Stimulated activated CD4-positive, alpha-beta T cell treated with anti-CD3 and anti-CD28 coated beads, Interleukin-4, amount 100 ng/mL, for 4 hours (primary cell): Measurements from ENCODE around the gene SLC25A36.
"Not testable (repeated sequence)": the region's sequence is repeated elsewhere in the genome, so short reads cannot be mapped to it uniquely, and the experiment has no call there.

ENCODE experiments used
- DNase-seq, 2 experiments: peaks; one replicate each; pipeline ENCODE4 v3.0.0-alpha.2; 2020

Gene SLC25A36

DNA sequence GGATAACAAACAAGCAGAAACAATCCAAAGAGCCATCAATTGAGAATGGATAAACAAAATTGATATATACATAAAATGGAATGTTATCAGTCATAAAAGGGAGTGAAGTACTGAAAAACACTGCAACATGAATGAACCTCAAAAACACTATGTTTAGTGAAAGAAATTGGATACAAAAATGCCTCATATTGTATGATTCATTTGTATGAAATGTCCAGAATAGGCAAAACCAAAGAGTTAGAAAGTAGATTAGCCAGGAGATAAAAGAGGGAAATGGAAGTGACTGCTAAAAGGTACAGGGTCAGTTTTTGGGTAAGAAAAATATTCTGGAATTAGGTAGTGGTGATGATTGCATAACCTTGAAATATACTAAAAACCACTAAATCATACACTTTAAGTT, 9.8 kb upstream of the SLC25A36 start:
- DNase-seq = no peak

DNA sequence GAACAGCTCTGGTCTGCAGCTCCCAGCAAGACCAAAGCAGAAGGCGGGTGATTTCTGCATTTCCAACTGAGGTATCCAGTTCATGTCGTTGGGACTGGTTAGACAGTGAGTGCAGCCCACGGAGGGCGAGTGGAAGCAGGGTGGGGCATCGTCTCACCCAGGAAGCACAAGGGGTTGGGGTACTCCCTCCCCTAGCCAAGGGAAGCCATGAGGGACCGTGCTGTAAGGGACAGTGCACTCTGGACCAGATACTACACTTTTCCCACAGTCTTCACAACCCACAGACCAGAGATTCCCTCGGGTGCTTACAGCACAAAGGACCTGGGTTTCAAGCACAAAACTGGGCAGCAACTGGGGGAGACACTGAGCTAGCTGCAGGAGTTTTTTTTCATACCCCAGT, 8.5 kb upstream of the SLC25A36 start:
- no peak for DNase-seq

DNA sequence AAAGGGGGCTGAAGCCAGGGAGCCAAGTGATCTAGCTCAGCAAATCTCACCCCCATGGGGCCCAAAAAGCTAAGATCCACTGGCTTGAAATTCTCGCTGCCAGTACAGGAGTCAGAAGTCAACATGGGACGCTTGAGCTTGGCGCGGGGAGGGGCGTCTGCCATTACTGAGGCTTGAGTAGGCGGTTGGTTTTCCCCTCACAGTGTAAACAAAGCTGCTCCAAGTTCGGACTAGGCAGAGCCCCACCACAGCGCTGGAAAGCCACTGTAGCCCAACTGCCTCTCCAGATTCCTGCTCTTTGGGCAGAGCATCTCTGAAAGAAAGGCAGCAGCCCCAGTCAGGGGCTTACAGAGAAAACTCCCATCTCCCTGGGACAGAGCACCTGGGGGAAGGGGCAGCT, 8.1 kb upstream of the SLC25A36 start:
- no peak for DNase-seq

DNA sequence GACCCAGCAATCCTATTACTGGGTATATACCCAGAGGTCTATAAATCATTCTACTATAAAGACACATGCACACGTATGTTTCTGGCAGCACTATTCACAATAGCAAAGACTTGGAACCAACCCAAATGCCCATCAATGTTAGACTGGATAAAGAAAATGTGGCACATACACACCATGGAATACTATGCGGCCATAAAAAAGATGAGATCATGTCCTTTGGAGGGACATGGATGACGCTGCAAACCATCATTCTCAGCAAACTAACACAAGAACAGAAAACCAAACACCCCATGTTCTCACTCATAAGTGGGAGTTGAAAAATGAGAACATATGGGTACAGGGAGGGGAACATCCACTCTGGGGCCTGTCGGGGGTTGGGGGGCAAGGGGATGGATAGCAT, 2.3 kb upstream of the SLC25A36 start:
- not testable (repeated sequence) for DNase-seq

DNA sequence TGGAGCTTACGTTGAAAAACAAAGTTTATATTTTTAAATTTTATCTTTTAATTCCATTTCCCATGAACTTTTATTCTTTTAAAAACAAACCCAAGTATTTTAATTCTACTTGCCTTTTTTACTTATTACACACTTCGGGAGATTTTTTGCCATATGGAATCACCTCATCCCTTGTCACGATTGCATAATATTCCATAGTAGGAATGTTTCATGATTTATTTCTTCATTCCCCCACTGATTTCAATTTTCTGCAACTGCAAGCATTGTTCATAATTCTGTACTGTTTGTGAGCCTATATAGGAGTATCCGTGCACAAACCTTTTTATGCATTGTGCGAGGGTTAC, 574 bp upstream of the SLC25A36 start:
- DNase-seq = no peak

DNA sequence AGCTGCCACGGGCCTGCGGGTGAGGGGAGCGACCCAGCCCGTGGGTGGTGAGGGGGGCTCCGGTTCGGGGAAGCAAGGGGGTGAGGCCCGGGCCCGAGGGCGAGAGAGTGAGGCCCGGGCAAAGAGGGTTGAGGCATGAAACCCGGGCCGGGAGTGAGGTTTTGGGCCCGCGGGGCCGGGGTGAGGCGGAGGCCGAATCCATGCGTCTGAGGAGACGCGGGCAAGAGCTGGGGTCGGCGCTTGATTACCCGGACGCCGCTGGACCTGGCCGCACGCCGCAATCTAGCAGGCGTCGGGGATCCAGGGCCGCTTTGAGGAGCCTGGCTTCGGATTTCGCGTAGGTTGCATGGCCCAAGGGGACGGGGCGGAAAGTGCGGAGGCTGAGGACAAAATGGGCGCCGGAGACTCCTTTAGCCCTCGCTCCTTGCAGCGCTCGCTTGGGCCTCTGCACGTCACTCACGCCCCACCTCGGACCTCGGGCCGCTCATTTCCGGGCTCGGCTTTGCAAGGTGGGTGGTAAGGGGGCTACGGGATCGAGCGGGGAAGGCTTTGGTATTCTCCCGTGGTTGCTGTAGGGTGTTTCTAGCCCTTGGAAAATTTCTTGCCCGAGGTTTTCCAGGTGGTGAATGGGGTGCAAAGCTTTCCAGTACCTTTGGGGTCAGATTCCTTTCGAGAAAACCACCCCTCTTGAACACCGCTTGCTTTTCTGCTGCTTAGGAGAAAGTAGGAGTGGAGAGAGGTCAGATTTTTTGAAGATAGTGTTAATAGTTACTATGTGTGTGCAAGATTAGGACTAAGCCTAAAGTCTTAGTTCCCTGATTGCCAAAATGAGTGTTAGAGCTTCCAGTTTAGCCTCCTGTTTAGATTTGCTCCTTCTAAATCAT, 827 bp downstream of the SLC25A36 start:
- peak in 1 of 2 experiments; percentile 12 for DNase-seq

DNA sequence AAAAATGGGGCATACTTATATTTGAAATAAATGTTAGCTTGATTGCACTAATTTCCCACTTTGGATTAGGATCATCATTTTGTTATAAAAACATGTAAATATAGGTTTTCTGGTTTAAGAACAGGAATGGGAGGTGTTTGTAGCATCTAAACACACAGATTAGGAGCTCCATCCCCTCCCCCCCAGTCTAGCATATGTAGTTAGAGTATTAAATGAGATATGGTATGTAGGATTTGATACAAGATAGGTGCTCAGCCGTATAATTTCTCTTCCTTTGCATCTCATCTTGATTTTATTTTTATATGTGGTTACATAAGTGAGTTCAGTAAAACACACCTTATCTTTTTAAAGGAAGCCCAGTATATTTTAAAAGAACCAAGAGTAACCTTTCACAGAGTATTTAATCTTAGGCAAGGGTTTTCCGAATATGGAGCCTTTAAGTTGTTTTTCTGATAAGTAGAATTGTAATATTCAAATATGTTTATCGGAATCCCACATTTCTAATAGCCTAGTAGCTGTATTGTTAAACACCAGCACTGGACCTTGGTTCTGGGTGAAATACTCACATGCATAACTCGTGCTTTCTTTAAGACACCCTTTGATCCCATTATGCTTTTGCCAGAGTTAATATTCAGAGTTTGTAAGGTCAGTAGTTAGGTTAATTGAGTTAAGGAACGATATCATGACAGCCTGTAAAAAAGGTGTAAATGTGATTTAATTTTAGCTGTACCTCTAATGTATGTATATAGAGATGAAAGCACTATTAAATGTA, 2.3 kb downstream of the SLC25A36 start:
- DNase-seq = no peak

DNA sequence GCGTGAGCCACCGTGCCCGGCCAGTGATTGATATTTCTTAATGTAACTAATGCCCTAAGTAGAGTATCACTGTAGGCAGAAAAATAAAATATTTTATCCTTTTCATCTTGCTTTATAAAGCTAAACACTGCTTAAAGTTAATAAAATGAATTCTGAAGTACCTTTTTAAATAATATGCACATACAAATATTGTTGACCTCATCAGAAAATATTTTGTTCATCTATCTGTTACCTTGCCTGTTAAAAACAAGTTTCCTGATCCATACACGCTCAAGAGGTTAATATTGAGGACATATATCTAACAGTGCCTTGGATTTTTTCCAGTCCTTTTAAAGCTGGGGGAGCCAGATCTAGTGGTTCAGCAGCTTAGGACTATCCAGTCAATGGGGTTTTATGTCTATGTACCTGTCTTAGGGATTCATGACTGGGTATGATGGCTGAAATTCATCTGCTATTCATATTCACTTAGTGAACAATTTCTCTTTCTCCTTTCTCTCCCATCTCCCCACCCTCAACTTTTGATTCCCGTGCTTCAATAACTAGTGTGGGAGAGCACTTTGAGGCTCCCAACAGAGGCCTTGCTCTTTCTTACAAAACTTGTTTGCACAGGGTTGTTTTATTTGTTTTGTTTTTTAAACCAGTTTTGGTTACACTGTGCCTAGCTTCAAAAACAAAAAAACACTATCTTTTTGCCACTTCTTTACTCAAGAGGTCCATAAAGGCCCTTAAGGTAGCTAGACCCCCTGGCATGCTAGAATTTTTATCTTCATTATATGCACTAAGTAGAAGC, 7.0 kb downstream of the SLC25A36 start:
- DNase-seq = no peak

DNA sequence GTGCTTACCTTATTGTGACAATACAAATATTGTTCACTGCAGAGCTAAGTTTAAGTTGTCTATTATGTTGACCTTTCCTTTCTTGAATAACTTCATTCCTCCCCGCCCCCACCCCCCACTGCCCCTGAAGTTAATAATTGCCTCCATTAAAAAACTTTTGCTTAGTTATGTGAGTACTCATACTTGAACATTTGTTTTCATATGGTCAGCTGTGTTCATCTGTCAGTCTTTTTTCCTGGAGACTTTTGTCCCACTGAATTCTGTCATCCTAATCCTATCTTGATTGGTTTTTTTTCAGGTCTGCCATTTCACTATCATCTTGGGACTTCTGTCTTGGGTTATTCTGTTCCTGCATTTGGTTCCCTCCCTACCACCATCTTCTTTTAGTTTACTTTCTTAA, 8.5 kb downstream of the SLC25A36 start:
- DNase-seq = no peak

DNA sequence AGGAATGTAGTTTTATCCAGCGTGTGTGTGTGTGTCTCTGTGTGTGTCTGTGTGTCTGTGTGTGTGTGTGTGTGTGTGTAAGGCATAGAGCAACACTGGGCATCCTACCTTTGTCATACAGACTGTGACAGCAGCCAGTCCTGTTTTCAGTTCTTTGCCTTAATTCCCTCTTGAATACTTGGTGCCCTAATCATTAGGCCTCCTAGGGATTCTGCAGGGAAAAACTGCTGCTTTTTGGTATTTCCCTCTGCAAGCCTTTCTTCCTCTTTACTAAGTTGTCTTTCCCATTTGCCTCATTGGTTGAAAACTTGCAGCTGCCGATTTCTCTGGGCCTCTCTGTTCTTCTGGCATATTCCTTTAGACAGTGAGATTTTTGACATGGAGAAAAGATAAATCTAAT, 9.2 kb downstream of the SLC25A36 start:
- DNase-seq = no peak

DNA sequence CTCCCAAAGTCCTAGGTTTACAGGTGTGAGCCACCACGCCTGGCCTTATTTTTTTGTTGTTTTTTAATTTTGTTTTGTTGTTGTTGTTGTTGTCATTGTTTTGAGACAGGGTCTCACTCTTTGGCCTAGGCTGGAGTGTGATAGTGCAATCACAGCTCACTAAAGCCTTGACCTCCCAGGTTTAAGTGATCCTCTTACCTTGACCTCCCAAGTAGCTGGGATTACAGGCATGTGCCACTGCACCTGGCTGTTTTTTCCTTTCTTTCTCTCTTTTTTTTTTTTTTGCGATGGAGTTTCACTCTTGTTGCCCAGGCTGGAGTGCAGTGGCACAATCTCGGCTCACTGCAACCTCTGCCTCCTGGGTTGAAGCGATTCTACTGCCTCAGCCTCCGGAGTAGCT, 10.1 kb downstream of the SLC25A36 start:
- DNase-seq = not testable (repeated sequence)

DNA sequence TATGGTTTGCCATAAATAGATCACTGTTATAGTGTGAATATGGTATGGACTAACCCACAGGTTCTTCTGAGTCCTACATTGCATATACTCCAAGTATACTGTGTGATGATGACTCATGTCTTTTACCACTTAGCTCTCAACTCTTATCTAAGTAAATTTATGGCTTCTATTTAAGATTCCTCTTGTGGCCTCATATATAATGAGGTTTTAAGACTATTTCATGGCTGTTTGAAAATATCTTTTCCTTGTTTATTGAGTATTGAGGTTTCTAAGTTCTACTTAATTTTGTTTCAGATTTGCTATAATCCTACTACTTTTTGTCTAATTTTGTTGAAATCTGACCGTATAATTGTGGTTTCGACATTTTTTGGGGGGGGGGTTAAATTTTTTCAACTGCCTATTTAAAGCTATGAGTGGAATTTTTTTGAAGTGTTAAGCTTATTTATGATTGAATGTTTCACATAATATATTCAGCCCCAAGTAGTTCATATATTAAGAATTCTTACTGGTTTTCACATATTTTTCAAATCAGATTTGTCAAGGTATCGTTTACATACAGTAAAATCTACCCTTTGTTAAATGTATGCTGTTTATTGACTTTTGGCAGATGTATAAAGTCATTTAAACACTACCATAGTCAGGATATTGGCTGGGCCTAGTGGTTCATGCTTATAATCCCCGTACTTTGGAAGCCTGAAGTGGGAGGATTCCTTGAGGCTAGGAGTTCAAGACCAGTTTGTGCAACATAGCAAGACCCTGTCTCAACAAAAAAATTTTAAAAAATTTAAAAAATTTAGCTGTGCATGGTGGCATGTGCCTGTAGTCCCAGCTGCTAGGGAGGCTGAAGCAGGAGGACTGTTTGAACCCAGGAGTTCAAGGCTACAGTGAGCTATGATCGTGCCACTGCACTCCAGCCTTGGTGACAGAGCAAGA, 11.7 kb downstream of the SLC25A36 start:
- DNase-seq = no peak

DNA sequence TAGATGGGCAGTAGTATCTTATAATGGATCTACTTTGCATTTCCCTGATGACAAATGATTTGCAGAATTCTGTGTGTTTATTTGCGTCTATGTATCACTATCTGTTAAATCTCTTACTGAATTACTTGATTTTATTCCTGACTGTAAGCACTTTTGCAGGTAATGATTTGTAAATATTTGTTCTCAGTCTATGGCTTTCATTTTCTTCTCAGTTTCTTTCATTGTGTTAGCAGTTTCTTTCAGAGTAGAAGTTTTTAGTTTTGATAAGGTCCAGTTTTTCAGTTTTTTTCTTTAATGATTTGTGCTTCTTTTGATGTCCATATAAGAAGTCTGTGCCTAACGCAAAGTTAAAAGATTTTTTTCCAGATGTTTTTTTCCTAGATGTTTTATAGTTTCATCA, 12.9 kb downstream of the SLC25A36 start:
- no peak for DNase-seq

DNA sequence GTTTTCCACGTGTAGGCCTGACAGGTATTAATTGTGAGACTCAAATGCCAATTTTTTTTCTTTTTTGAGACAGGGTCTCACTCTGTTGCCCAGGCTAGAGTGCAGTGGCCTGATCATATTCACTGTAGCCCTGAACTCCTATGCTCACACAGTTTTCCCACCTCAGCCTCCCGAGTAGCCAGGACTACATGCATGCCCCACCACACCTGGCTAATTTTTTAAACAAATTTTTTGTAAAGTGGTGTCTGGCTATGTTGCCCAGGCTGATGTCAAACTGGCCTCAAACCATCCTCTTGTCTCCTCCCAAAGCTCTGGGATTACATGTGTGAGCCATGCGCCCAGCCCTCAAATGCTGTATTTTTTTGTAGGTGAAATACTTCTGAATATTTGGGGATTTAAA, 14.0 kb downstream of the SLC25A36 start:
- DNase-seq = no peak

DNA sequence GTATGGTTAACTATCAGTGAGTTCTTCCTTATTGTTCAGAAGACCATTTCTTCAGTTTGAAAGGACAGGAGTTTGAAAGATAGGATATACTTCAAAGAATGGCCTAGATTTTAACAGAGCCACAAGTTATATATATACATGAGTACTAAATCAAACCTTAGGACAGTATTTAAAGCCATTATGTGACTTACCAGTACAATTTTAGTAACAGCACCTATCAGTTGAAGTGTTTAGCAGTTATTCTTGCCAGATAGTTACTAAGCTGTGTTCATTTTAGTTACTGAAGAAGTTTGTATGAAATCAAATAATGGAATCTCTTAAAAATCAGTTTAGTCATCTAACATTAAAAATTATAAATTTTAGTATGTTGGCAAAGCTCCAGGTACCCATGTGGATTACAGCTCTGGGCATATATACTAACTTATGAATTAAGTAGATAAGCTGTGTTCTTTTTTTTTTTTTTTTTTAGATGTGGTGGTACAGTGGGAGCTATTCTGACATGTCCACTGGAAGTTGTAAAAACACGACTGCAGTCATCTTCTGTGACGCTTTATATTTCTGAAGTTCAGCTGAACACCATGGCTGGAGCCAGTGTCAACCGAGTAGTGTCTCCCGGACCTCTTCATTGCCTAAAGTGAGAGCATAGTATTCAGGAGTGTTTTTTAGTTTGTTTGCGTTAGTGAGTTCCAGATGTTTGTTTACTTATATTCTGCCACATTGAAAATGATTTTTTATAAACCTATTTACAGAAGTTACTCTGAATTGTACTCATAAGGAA, 14.6 kb downstream of the SLC25A36 start:
- no peak for DNase-seq

DNA sequence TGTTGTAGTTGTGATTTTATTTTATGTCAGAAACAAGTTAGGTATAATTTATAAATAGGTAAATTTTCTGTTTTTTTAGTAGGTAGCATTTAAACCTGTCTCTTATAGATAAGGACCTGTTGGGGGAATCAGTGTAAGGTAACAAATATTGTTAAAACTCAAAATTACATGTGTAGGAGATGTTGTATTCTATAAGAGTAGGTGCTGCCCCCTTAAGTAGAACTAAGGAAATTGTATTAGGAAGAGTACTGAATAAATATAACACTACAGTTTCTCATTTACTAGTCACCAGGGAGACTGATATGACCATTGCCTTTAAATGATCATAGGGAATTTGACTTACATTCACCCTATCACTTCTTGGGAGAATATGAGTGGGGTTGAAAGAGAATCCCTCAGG, 31.2 kb downstream of the SLC25A36 start:
- no peak for DNase-seq

DNA sequence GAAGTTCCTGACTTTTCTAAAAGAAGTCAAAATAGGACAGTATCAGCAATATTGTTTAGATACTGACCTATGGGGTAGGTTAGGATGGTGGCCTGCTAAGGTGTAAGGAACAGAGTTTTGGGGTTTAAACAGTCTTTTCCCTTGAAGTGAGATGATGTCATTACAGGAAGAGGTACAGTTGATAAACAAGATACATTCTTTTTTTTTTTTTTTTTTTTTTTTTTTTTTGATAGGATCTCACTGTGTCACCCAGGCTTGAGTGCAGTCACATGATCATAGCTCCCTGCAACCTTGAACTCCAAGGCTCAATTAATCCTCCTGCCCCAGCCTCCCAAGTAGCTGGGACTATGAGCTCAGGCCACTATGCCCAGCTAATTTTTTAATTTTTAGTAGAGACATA, 33.3 kb downstream of the SLC25A36 start:
- no peak for DNase-seq

DNA sequence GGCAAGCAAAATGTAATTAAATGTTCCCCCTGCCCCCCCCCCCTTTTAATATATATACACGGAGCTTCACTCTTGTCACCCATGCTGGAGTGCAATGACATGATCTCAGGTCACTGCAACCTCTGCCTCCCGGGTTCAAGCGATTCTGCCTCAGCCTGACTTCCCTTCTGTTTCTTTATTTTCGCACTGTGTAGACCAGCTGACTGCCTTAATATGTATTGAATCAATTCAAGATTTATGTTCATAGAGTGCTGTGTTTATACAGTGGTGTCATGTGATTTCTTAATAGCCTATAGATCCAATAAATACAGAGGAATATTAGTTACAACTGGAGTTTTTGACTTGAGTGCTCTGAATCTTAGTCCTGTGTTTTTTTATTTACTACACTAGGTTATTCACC, 39.0 kb downstream of the SLC25A36 start:
- no peak for DNase-seq

DNA sequence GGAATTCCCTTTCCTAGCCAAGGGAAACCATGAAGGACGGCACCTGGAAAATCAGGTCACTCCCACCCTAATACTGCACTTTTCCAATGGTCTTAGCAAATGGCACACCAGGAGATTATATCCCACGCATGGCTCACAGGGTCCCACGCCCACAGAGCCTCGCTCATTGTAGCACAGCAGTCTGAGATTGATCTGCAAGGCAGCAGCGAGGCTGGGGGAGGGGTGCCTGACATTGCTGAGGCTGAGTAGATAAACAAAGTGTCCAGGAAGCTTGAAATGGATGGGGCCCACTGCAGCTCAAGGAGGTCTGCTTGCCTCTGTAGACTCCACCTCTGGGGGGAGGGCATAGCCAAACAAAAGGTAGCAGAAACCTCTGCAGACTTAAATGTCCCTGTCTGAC, 46.2 kb downstream of the SLC25A36 start:
- not testable (repeated sequence) for DNase-seq

DNA sequence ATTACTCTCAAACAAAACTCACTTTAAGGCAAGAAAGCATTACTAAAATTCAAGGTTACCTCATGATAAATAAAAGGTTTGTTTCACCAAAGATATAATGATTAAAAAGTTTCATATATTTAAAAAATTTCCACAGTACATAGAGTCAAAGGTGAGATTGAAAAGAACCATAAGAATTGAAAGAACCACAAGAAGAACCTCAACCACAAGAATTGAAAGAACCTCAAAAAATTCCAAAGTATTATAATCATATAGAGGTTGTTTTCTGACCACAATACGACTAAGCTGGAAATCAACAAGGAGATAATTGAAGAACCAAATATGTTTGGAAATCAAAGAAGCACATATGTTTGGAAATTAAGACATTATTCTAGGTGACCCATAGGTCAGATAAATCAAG, 52.7 kb downstream of the SLC25A36 start:
- no peak for DNase-seq

DNA sequence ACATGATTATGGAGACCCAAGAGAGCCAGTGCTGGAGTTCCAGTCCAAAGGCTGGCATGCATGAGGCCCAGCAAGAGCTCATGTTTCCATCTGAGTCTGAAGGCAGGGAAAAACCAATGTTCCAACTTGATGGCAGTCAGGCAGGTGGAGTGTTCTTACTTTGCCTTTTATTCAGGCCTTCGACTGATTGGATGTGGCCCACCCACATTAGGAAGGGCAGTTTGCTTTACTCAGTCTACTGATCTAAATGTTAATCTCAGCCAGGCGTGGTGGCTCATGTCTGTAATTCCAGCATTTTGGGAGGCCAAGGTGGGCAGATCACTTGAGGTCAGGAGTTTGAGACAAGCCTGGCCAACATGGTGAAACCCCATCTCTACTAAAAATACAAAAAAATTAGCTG, 53.2 kb downstream of the SLC25A36 start:
- DNase-seq = not testable (repeated sequence)

DNA sequence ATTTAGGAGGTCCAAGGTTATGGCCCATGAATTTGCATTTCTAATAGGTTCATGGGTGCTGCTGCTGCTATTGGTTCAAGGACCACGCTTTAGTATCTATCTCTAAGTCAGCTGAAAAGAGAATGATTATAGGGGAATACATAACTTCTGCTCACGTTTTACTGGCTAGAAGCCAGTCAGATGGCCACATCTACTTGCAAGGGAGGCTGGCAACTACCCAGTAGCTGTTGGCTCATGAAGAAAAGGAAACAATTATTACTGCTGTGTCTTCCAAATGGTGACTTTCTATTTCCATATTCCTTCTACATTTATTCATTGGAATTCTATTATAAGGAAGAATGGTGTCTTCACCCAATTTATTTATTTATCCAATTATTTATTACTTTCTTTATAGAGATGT, 54.2 kb downstream of the SLC25A36 start:
- no peak for DNase-seq
